HuH-7 (cell line): Measurements from ENCODE around the gene CRYGA.
"Not testable (repeated sequence)": the region's sequence is repeated elsewhere in the genome, so short reads cannot be mapped to it uniquely, and the experiment has no call there.

ENCODE experiments used
- DNase-seq: peaks from one replicate; pipeline ENCODE4 v3.0.0; 2011; ENCODE audit warnings: low spot score

The CRYGA gene

GRCh38 chr2:208125251-208125650 is 38.1 kb downstream of the CRYGA start:
- DNase-seq = no peak

GRCh38 chr2:208124013-208124715 is 39.2 kb downstream of the CRYGA start, which contains the start of gene CRYGD:
Gene CRYGD (minus strand): TSS chr2:208124524. CDS start chr2:208124473, 51 bp downstream.
- not testable (repeated sequence) for DNase-seq

DNA sequence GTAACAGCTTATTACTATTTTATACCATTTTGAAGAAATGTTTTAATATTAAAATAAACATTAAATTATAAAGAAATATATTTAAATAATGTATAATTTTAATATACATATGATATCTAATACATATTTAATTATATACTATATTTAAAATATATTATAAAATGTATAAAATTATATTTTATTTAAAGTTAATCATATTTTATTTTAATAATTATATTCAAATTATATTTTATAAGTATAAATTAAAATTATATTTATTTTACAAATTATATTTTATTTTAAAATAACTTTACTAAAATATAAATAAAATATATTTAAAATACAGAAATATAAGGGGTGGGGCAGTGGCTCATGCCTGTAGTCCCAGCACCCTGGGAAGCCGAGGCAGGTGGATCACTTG is 41.1 kb downstream of the CRYGA start:
- DNase-seq = no peak

- no peak for DNase-seq
These were observed 44.5 kb downstream of the CRYGA start for GRCh38 chr2:208118918-208119317.

GRCh38 chr2:208117390-208117789 is 46.0 kb downstream of the CRYGA start:
- not testable (repeated sequence) for DNase-seq

GRCh38 chr2:208112969-208113368 is 50.4 kb downstream of the CRYGA start:
- no peak for DNase-seq

DNA sequence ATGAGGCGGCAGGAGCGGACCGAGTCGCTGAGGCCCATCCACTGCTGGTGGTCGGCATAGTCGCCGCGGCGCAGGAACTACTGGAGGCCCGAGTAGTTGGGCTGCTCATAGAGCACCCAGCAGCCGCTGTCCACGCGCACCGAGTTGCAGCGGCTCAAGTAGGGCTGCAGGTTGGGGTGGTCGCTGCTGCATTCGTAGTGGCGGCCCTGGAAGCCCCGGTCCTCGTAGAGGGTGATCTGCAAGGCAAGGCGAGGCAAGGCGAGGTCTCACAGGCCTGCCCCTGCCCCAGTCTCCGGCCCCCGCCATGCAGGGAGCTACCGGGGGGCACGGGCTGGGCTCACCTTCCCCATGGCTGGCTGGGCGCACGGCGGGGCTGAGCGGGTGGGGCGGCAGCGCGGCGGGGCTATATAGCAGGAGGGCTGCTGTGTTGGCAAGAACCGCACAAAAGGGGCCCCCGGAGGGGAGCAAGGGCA is 51.1 kb downstream of the CRYGA start:
- not testable (repeated sequence) for DNase-seq
